Fibroblast of lung (primary cell): ENCODE measurements around the gene GAL3ST2. TPM values are rescaled to one million over a fixed set of nuclear protein-coding genes. Genes with fewer than 3 reads are reported as not detected.
"Not testable (repeated sequence)": the region's sequence is repeated elsewhere in the genome, so short reads cannot be mapped to it uniquely, and the experiment has no call there.

Experiments used
- DNase-seq, 2 donors: peaks; one replicate each; pipeline versions ENCODE4 v3.0.0 to v3.0.0-alpha.2; 2010; ENCODE audit warnings: low read depth in 2 of 2
- H2AFZ ChIP-seq: 2 replicates; pipeline ENCODE4 v1.5.1; 2012; ENCODE audit warnings: low read length, control low read depth, inconsistent platforms
- H3K27ac ChIP-seq: 2 replicates; pipeline ENCODE4 v1.5.1; 2011; ENCODE audit warnings: low read length, control low read depth; ENCODE audit not compliant: insufficient read depth
- H3K27me3 ChIP-seq: 2 replicates; pipeline ENCODE4 v1.5.1; 2011; ENCODE audit warnings: mild to moderate bottlenecking, low read length; ENCODE audit not compliant: control insufficient read depth, insufficient read depth
- H3K36me3 ChIP-seq: 2 replicates; pipeline ENCODE4 v1.5.1; 2011; ENCODE audit warnings: low read length; ENCODE audit not compliant: control insufficient read depth, insufficient read depth
- H3K4me1 ChIP-seq: 2 replicates; pipeline ENCODE4 v1.5.1; 2011; ENCODE audit warnings: low read length; ENCODE audit not compliant: control insufficient read depth, insufficient read depth; ENCODE audit errors: extremely low read depth
- H3K4me2 ChIP-seq: 2 replicates; pipeline ENCODE4 v1.5.1; 2011; ENCODE audit warnings: low read length, control low read depth; ENCODE audit not compliant: insufficient read depth; ENCODE audit errors: extremely low read depth
- H3K4me3 ChIP-seq, 4 experiments: fragments of 200-600 bp in 1 of 4; sonication (generic) in 1 of 4; replicated peaks in 1 of 4; 2 replicates each; pipeline ENCODE4 v1.5.1; 2011 to 2016; ENCODE audit warnings: low read length in 4 of 4, low read depth in 3 of 4, mild to moderate bottlenecking in 3 of 4, control low read depth in 2 of 4, inconsistent platforms in 1 of 4, mixed read lengths in 1 of 4; ENCODE audit not compliant: insufficient read depth in 1 of 4; ENCODE audit errors: control extremely low read depth in 1 of 4
- H3K79me2 ChIP-seq: 2 replicates; pipeline ENCODE4 v1.5.1; 2012; ENCODE audit warnings: mild to moderate bottlenecking, low read length, inconsistent platforms; ENCODE audit not compliant: control insufficient read depth, insufficient read depth
- H3K9ac ChIP-seq: 2 replicates; pipeline ENCODE4 v1.5.1; 2011; ENCODE audit warnings: mild to moderate bottlenecking, low read length, control low read depth; ENCODE audit not compliant: insufficient read depth
- H3K9me3 ChIP-seq: 2 replicates; pipeline ENCODE4 v1.5.1; 2012; ENCODE audit warnings: low read depth, low read length; ENCODE audit not compliant: control insufficient read depth, insufficient read depth
- H4K20me1 ChIP-seq: 2 replicates; pipeline ENCODE4 v1.5.1; 2011; ENCODE audit warnings: low read length; ENCODE audit not compliant: control insufficient read depth, insufficient read depth; ENCODE audit errors: extremely low read depth
- CTCF ChIP-seq, 2 donors: IDR thresholded peaks in 1 of 2; conservative IDR thresholded peaks in 1 of 2; 1 replicate in 1 of 2; 2 replicates in 1 of 2; pipeline ENCODE4 v1.5.1; 2011 to 2012; ENCODE audit warnings: low read length in 2 of 2, control low read depth in 1 of 2, inconsistent platforms in 1 of 2, low read depth in 1 of 2, mild to moderate bottlenecking in 1 of 2
- EZH2 ChIP-seq: IDR thresholded peaks from 2 replicates; pipeline ENCODE4 v1.5.1; 2012; ENCODE audit warnings: low read length, control low read depth, mild to moderate bottlenecking; ENCODE audit errors: missing control alignments
- polyA plus RNA-seq, 2 donors: library from polyadenylated mRNA; depleted of rRNA in 1 of 2; stranded (reverse) in 1 of 2; unstranded in 1 of 2; fragments of >200 nt; gene quantifications; 2 replicates each; pipeline ENCODE4 v1.2.1, GENCODE V29; 2011 to 2012; ENCODE audit warnings: missing spikeins in 1 of 2
- total RNA-seq: library from RNA; depleted of rRNA; stranded (reverse); fragments of >200 nt; gene quantifications from 2 replicates; pipeline ENCODE4 v1.2.1, GENCODE V29; 2014

The GAL3ST2 gene
- total and polyA plus RNA-seq, 2 donors (not counting 1 experiment from before 2014, with no cell fraction given) = 0.17 TPM; not detected in 1

DNA sequence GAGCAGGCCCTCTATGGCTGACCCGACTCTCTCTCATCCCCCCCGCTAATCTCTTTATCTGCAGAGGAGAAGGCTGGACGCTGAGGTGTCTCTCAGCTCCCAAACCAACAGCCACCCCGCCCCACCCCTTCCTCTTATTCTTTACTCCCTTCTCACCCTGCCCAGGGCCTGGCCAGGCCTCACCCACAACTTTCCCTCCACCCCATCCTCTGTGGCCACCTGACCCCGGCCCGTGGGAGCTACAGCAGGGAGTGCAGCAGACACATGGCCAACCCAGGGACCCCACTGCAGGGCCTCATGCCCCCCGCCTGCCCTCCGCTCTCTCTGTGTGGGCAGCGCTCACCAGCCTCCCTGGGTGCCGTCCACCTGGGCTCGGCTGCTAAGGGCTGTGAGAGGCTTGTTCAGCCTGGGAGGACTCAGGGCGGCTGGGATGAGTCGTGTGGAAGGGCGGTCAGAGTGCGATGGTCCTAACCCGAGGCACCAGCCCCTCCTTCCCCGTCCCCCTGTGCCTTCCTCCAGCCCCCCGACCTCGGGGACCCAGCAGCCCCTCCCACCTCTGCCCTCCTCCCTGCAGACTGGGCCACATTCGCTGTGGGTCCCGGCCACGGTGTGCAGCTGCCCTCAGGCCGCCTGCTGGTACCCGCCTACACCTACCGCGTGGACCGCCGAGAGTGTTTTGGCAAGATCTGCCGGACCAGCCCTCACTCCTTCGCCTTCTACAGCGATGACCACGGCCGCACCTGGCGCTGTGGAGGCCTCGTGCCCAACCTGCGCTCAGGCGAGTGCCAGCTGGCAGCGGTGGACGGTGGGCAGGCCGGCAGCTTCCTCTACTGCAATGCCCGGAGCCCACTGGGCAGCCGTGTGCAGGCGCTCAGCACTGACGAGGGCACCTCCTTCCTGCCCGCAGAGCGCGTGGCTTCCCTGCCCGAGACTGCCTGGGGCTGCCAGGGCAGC, 39.1 kb downstream of the GAL3ST2 start:
- Histone ChIP-seq H3K79me2 (no peaks in the 10 kb centered on the region), H3K36me3 (no peaks in the 10 kb centered on the region), H3K27me3 (no peaks in the 10 kb centered on the region), H3K4me3 (no peak overlapping the region), H3K9ac (no peak overlapping the region), H3K4me1 (no peaks in the 10 kb centered on the region), H2AFZ (no peak overlapping the region), H4K20me1 (no peaks in the 10 kb centered on the region), H3K27ac (no peak overlapping the region), H3K4me2 (no peak overlapping the region), H3K9me3 (no peaks in the 10 kb centered on the region)
- no peak for DNase-seq
- TF ChIP-seq CTCF (conservative IDR thresholded peaks at IDR 0.05 in 1 of 2, IDR thresholded peaks at IDR 0.05 in 1 of 2; ENCODE audit: low read depth in 1 of 2, low read length in 2 of 2) (no peak), EZH2 (no peak)

DNA sequence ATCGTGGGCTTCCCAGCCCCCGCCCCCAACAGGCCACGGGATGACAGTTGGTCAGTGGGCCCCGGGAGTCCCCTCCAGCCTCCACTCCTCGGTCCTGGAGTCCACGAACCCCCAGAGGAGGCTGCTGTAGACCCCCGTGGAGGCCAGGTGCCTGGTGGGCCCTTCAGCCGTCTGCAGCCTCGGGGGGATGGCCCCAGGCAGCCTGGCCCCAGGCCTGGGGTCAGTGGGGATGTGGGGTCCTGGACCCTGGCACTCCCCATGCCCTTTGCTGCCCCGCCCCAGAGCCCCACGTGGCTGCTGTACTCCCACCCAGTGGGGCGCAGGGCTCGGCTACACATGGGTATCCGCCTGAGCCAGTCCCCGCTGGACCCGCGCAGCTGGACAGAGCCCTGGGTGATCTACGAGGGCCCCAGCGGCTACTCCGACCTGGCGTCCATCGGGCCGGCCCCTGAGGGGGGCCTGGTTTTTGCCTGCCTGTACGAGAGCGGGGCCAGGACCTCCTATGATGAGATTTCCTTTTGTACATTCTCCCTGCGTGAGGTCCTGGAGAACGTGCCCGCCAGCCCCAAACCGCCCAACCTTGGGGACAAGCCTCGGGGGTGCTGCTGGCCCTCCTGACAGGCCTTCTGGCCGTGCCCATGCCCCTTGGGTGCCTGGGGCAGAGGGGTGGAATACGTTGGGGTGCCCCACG, 40.0 kb downstream of the GAL3ST2 start:
- TF ChIP-seq CTCF (conservative IDR thresholded peaks at IDR 0.05 in 1 of 2, IDR thresholded peaks at IDR 0.05 in 1 of 2; ENCODE audit: low read depth in 1 of 2, low read length in 2 of 2) (no peak), EZH2 (no peak)
- no peak for DNase-seq

DNA sequence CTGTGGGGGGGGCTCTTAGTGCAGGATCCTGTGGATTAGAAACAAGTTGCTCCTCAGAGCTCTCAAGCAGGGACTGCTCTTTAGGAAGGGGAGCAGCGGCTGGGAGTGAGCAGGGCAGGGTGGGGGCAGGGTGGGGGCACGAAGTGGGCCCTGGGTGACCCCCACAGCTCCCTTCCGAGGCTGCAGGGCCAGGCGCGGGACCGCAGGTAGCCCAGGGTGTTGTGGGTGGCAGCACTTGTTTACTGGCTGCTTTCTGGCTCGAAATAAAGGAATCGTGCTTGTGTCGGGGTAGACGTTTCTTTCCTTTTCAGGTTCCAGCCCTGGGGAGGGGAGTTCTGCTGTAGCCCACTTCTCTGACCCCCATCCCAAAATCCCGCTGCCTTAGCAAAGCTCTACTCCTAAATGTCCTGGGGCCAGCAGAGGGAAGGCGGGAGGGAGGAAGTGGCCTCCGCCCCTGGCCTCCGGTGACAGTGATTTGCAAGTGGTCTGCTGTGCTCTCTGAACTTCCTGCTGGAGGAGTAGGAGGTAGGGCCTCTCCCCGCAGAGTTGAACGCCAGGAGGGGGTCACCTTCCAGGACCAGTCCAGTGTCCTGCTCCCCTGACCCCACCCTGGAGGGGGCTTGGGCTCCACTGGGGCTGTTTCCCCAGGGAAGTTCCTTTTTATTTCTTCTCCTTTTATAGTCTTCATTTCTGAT, 40.7 kb downstream of the GAL3ST2 start:
- Histone ChIP-seq H3K9me3 (no peaks in the 10 kb centered on the region), H3K4me1 (no peaks in the 10 kb centered on the region), H3K9ac (no peak overlapping the region), H4K20me1 (no peaks in the 10 kb centered on the region), H3K27me3 (no peaks in the 10 kb centered on the region), H3K4me2 (no peak overlapping the region), H3K79me2 (no peaks in the 10 kb centered on the region), H3K27ac (no peak overlapping the region), H2AFZ (no peak overlapping the region), H3K36me3 (no peaks in the 10 kb centered on the region), H3K4me3 (no peak overlapping the region)
- no peak for DNase-seq
- TF ChIP-seq EZH2 = no peak
- TF ChIP-seq CTCF (conservative IDR thresholded peaks at IDR 0.05 in 1 of 2, IDR thresholded peaks at IDR 0.05 in 1 of 2; ENCODE audit: low read depth in 1 of 2, low read length in 2 of 2) = no peak

More for the DNA sequence above, 40.0 kb downstream of the GAL3ST2 start:
- Histone ChIP-seq H4K20me1 (no peaks in the 10 kb centered on the region), H3K4me3 (no peak overlapping the region), H3K79me2 (no peaks in the 10 kb centered on the region), H3K27me3 (no peaks in the 10 kb centered on the region), H3K4me2 (no peak overlapping the region), H3K27ac (no peak overlapping the region), H3K9me3 (no peaks in the 10 kb centered on the region), H3K36me3 (no peaks in the 10 kb centered on the region), H3K4me1 (no peaks in the 10 kb centered on the region), H3K9ac (no peak overlapping the region), H2AFZ (no peak overlapping the region)

- not testable (repeated sequence) for H3K36me3 ChIP-seq, H3K4me3 ChIP-seq, H4K20me1 ChIP-seq, H3K27me3 ChIP-seq, H3K79me2 ChIP-seq, DNase-seq, H3K4me1 ChIP-seq, H2AFZ ChIP-seq, H3K9me3 ChIP-seq, H3K4me2 ChIP-seq, H3K9ac ChIP-seq, H3K27ac ChIP-seq
Observed at GRCh38 chr2:241817821-241818215, 41.2 kb downstream of the GAL3ST2 start.
